Measurements from ENCODE around the gene SLC6A13. TPM values are rescaled to one million over a fixed set of nuclear protein-coding genes. Genes with fewer than 3 reads are reported as not detected.
A peak's percentile ranks its signal among the peaks of the same experiment; 100 is the strongest.

Gene SLC6A13
- total and polyA plus RNA-seq, 2 donors (not counting 1 experiment from before 2014, with no cell fraction given) = 0.22 to 0.54 TPM

- intact Hi-C loops (cut with micrococcal nuclease) = no loop called here
- Mint-ChIP-seq H3K27ac (no peak overlapping the region), H3K4me3 (no peak overlapping the region), H3K9me3 (ENCODE audit: insufficient read depth) (no peaks in the 10 kb centered on the region), H3K27me3 (peaks cover 36% of the 10 kb centered on the region), H3K4me1 (peaks cover 3% of the 10 kb centered on the region)
- TF ChIP-seq, protein P1, sequence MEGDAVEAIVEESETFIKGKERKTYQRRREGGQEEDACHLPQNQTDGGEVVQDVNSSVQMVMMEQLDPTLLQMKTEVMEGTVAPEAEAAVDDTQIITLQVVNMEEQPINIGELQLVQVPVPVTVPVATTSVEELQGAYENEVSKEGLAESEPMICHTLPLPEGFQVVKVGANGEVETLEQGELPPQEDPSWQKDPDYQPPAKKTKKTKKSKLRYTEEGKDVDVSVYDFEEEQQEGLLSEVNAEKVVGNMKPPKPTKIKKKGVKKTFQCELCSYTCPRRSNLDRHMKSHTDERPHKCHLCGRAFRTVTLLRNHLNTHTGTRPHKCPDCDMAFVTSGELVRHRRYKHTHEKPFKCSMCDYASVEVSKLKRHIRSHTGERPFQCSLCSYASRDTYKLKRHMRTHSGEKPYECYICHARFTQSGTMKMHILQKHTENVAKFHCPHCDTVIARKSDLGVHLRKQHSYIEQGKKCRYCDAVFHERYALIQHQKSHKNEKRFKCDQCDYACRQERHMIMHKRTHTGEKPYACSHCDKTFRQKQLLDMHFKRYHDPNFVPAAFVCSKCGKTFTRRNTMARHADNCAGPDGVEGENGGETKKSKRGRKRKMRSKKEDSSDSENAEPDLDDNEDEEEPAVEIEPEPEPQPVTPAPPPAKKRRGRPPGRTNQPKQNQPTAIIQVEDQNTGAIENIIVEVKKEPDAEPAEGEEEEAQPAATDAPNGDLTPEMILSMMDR (IDR thresholded peaks at IDR 0.05) = no peak
- TF ChIP-seq EZH2 (IDR thresholded peaks at IDR 0.05; ENCODE audit: borderline replicate concordance, insufficient read depth, low read depth, low read length, poor library complexity, severe bottlenecking) = no peak
- peaks cover 0 to 11% (median 0%) of the 10 kb centered on the region in 4 experiments for H3K27me3 ChIP-seq (replicated peaks in 1 of 4; ENCODE audit: control extremely low read depth in 1 of 4, control insufficient read depth in 3 of 4, insufficient read depth in 4 of 4, low read length in 3 of 4)
- no peak overlapping the region for H3K27ac ChIP-seq (ENCODE audit: low read length in 2 of 2)
- H3K9ac ChIP-seq (ENCODE audit: low read length) = no peak overlapping the region
- no peak for DNase-seq
- ATAC-seq (ENCODE audit: low read depth) = no peak
- 97% methylated on average over 7 of the region's 8 CpGs for WGBS (ENCODE audit: insufficient coverage)
- no peaks in the 10 kb centered on the region for H3K79me2 ChIP-seq (ENCODE audit: control insufficient read depth, insufficient read depth, low read length)
- H3K4me1 ChIP-seq (ENCODE audit: control insufficient read depth in 2 of 2, insufficient read depth in 2 of 2, low read length in 2 of 2) = peaks cover 4 to 11% of the 10 kb centered on the region in 2 donors
- peaks cover 0 to 2% (median 0%) of the 10 kb centered on the region in 3 donors for H3K9me3 ChIP-seq (ENCODE audit: control extremely low read depth in 1 of 3, control insufficient read depth in 2 of 3, insufficient read depth in 1 of 3, low read length in 2 of 3)
- H3K36me3 ChIP-seq (replicated peaks in 1 of 2; ENCODE audit: control extremely low read depth in 1 of 2, control insufficient read depth in 1 of 2, extremely low read depth in 1 of 2, insufficient read depth in 2 of 2, low read length in 1 of 2) = no peaks in the 10 kb centered on the region
- no peak overlapping the region for H2AFZ ChIP-seq (ENCODE audit: insufficient read depth, low read depth, low read length, poor library complexity, severe bottlenecking)
- no peaks in the 10 kb centered on the region for H4K20me1 ChIP-seq (ENCODE audit: control insufficient read depth, insufficient read depth, low read length, poor library complexity, severe bottlenecking)
- H3K4me3 ChIP-seq (ENCODE audit: control extremely low read depth in 1 of 5, extremely low read depth in 1 of 5, insufficient read depth in 1 of 5, low read depth in 2 of 5, low read length in 4 of 5) = no peak overlapping the region
- CTCF ChIA-PET = no interaction called here
- POLR2A ChIA-PET = no interaction called here
- H3K4me2 ChIP-seq (replicated peaks; ENCODE audit: low read depth, low read length, poor library complexity, severe bottlenecking) = no peak overlapping the region
Observed at GRCh38 chr12:190881-191280, 71.8 kb downstream of the SLC6A13 start.

- no peak overlapping the region for H3K27ac ChIP-seq (ENCODE audit: low read length in 2 of 2)
- no peaks in the 10 kb centered on the region for H4K20me1 ChIP-seq (ENCODE audit: control insufficient read depth, insufficient read depth, low read length, poor library complexity, severe bottlenecking)
- H3K4me3 ChIP-seq (ENCODE audit: control extremely low read depth in 1 of 5, extremely low read depth in 1 of 5, insufficient read depth in 1 of 5, low read depth in 2 of 5, low read length in 4 of 5) = peak overlapping the region in 1 of 5 experiments; percentile 39
- peaks cover 0 to 11% (median 0%) of the 10 kb centered on the region in 4 experiments for H3K27me3 ChIP-seq (replicated peaks in 1 of 4; ENCODE audit: control extremely low read depth in 1 of 4, control insufficient read depth in 3 of 4, insufficient read depth in 4 of 4, low read length in 3 of 4)
- ATAC-seq (ENCODE audit: low read depth) (no peak), DNase-seq (no peak)
- intact Hi-C loops (cut with micrococcal nuclease) = no loop called here
- no peak overlapping the region for H3K9ac ChIP-seq (ENCODE audit: low read length)
- POLR2A ChIA-PET = no interaction called here
- no peak for TF ChIP-seq EZH2 (IDR thresholded peaks at IDR 0.05; ENCODE audit: borderline replicate concordance, insufficient read depth, low read depth, low read length, poor library complexity, severe bottlenecking)
- TF ChIP-seq, protein P1 (IDR thresholded peaks at IDR 0.05) = no peak
- H3K36me3 ChIP-seq (replicated peaks in 1 of 2; ENCODE audit: control extremely low read depth in 1 of 2, control insufficient read depth in 1 of 2, extremely low read depth in 1 of 2, insufficient read depth in 2 of 2, low read length in 1 of 2) = no peaks in the 10 kb centered on the region
- H3K4me2 ChIP-seq (replicated peaks; ENCODE audit: low read depth, low read length, poor library complexity, severe bottlenecking) = peak overlapping the region; percentile 77
- peak overlapping the region; percentile 74 for H2AFZ ChIP-seq (ENCODE audit: insufficient read depth, low read depth, low read length, poor library complexity, severe bottlenecking)
- 100% methylated on average over 3 of the region's 6 CpGs for WGBS (ENCODE audit: insufficient coverage)
- CTCF ChIA-PET = no interaction called here
- Mint-ChIP-seq H3K9me3 (ENCODE audit: insufficient read depth) (no peaks in the 10 kb centered on the region), H3K4me1 (peaks cover 3% of the 10 kb centered on the region), H3K4me3 (no peak overlapping the region), H3K27me3 (peaks cover 43% of the 10 kb centered on the region), H3K27ac (no peak overlapping the region)
- H3K9me3 ChIP-seq (ENCODE audit: control extremely low read depth in 1 of 3, control insufficient read depth in 2 of 3, insufficient read depth in 1 of 3, low read length in 2 of 3) = peaks cover 0 to 2% (median 0%) of the 10 kb centered on the region in 3 donors
- peaks cover 4 to 11% of the 10 kb centered on the region in 2 donors for H3K4me1 ChIP-seq (ENCODE audit: control insufficient read depth in 2 of 2, insufficient read depth in 2 of 2, low read length in 2 of 2)
- no peaks in the 10 kb centered on the region for H3K79me2 ChIP-seq (ENCODE audit: control insufficient read depth, insufficient read depth, low read length)
Observed at GRCh38 chr12:189622-189962, 73.0 kb downstream of the SLC6A13 start.

Measured in B cell (primary cell).